Loucy (cell line): ENCODE results near the gene ATP1B1.

ENCODE experiments used
- H2AFZ ChIP-seq: fragments of 200-600 bp; sonication (generic); 2 replicates; pipeline ENCODE4 v1.6.0; 2016; ENCODE audit warnings: antibody characterized with exemption, mild to moderate bottlenecking, low read length, moderate library complexity
- H3F3A ChIP-seq: fragments of 200-600 bp; 2 replicates; pipeline ENCODE4 v1.6.0; 2016; ENCODE audit warnings: antibody characterized with exemption, low read depth, mild to moderate bottlenecking
- H3K27me3 ChIP-seq: fragments of 200-600 bp; sonication (generic); 2 replicates; pipeline ENCODE4 v1.6.1; 2014; ENCODE audit warnings: low read length, mild to moderate bottlenecking; ENCODE audit not compliant: insufficient read depth, poor library complexity, severe bottlenecking
- H3K36me3 ChIP-seq: fragments of 200-600 bp; sonication (generic); 2 replicates; pipeline ENCODE4 v1.6.1; 2016; ENCODE audit warnings: low read length; ENCODE audit not compliant: insufficient read depth
- H3K4me1 ChIP-seq: fragments of 200-600 bp; sonication (generic); 2 replicates; pipeline ENCODE4 v1.5.1; 2014; ENCODE audit warnings: low read length, mild to moderate bottlenecking; ENCODE audit not compliant: insufficient read depth, poor library complexity, severe bottlenecking
- H3K4me2 ChIP-seq: fragments of 200-600 bp; sonication (generic); 2 replicates; pipeline ENCODE4 v1.6.0; 2014; ENCODE audit warnings: antibody characterized with exemption, low read length, low read depth, mild to moderate bottlenecking; ENCODE audit not compliant: poor library complexity, severe bottlenecking
- H3K4me3 ChIP-seq: fragments of 200-600 bp; sonication (generic); 2 replicates; pipeline ENCODE4 v1.5.1; 2014; ENCODE audit warnings: low read length, mild to moderate bottlenecking, mixed read lengths; ENCODE audit not compliant: poor library complexity, severe bottlenecking
- H3K79me2 ChIP-seq: fragments of 200-600 bp; sonication (generic); 2 replicates; pipeline ENCODE4 v1.6.1; 2014; ENCODE audit warnings: low read length; ENCODE audit not compliant: insufficient read depth
- H3K9ac ChIP-seq: fragments of 200-600 bp; sonication (generic); 2 replicates; pipeline ENCODE4 v1.6.0; 2014; ENCODE audit warnings: mild to moderate bottlenecking, low read depth, low read length, moderate library complexity; ENCODE audit not compliant: poor library complexity, severe bottlenecking
- H3K9me2 ChIP-seq: fragments of 200-600 bp; sonication (generic); replicated peaks from 2 replicates; pipeline ENCODE4 v1.6.1; 2016; ENCODE audit warnings: low read depth, low read length, mixed read lengths
- H3K9me3 ChIP-seq: fragments of 200-600 bp; sonication (generic); 2 replicates; pipeline ENCODE4 v1.6.1; 2014; ENCODE audit warnings: mild to moderate bottlenecking, antibody characterized with exemption, low read length, low read depth; ENCODE audit not compliant: insufficient read depth
- H4K20me1 ChIP-seq: fragments of 200-600 bp; sonication (generic); 2 replicates; pipeline ENCODE4 v1.6.0; 2014; ENCODE audit warnings: antibody characterized with exemption, low read length, mild to moderate bottlenecking; ENCODE audit not compliant: insufficient read depth, poor library complexity, severe bottlenecking
- CTCF ChIP-seq: fragments of 200-600 bp; sonication (generic); conservative IDR thresholded peaks from 2 replicates; pipeline ENCODE4 v1.5.1; 2014; ENCODE audit warnings: mild to moderate bottlenecking, antibody characterized with exemption, low read length
- EZH2phosphoT487 ChIP-seq: fragments of 200-600 bp; IDR thresholded peaks from 2 replicates; pipeline ENCODE4 v1.6.1; 2018; ENCODE audit warnings: antibody characterized with exemption, mild to moderate bottlenecking, moderate library complexity, borderline replicate concordance

ATP1B1 gene

GRCh38 chr1:169100208-169100607, 6.3 kb upstream of the ATP1B1 start:
- no peaks in the 10 kb centered on the region for H3K27me3 ChIP-seq
- no peak for TF ChIP-seq CTCF
- TF ChIP-seq EZH2phosphoT487 = no peak
- H3K4me2 ChIP-seq = no peak overlapping the region
- H3K4me3 ChIP-seq = no peak overlapping the region
- H3K36me3 ChIP-seq = no peaks in the 10 kb centered on the region
- no peak overlapping the region for H3K9ac ChIP-seq
- H2AFZ ChIP-seq = no peak overlapping the region
- H3F3A ChIP-seq = no peaks in the 10 kb centered on the region
- H3K9me2 ChIP-seq = no peaks in the 10 kb centered on the region
- no peaks in the 10 kb centered on the region for H3K79me2 ChIP-seq
- H3K4me1 ChIP-seq = peaks cover 5% of the 10 kb centered on the region
- H4K20me1 ChIP-seq = no peaks in the 10 kb centered on the region
- H3K9me3 ChIP-seq = no peaks in the 10 kb centered on the region

- H3K9me2 ChIP-seq = no peaks in the 10 kb centered on the region
- TF ChIP-seq CTCF (no peak), EZH2phosphoT487 (no peak)
Measured at GRCh38 chr1:169100651-169101088, 5.8 kb upstream of the ATP1B1 start.

GRCh38 chr1:169102567-169102966, 3.9 kb upstream of the ATP1B1 start:
- Histone ChIP-seq H3K27me3 (no peaks in the 10 kb centered on the region), H3K9ac (no peak overlapping the region), H3K9me2 (no peaks in the 10 kb centered on the region), H3K9me3 (no peaks in the 10 kb centered on the region), H3F3A (no peaks in the 10 kb centered on the region), H3K36me3 (no peaks in the 10 kb centered on the region), H2AFZ (no peak overlapping the region), H3K79me2 (peaks cover 8% of the 10 kb centered on the region), H3K4me1 (peaks cover 13% of the 10 kb centered on the region), H3K4me2 (no peak overlapping the region), H4K20me1 (peaks cover 3% of the 10 kb centered on the region), H3K4me3 (no peak overlapping the region)
- no peak for TF ChIP-seq CTCF
- no peak for TF ChIP-seq EZH2phosphoT487

More at GRCh38 chr1:169100651-169101088, 5.8 kb upstream of the ATP1B1 start:
- H3K4me3 ChIP-seq = no peak overlapping the region
- H2AFZ ChIP-seq = no peak overlapping the region
- H3K4me2 ChIP-seq = no peak overlapping the region
- H3K79me2 ChIP-seq = no peaks in the 10 kb centered on the region
- H3K9me3 ChIP-seq = no peaks in the 10 kb centered on the region
- H4K20me1 ChIP-seq = no peaks in the 10 kb centered on the region
- H3F3A ChIP-seq = no peaks in the 10 kb centered on the region
- no peaks in the 10 kb centered on the region for H3K36me3 ChIP-seq
- H3K27me3 ChIP-seq = no peaks in the 10 kb centered on the region
- H3K9ac ChIP-seq = no peak overlapping the region
- H3K4me1 ChIP-seq = peaks cover 7% of the 10 kb centered on the region
